Right lobe of liver (tissue), 4 donors: ENCODE results near the gene KDELR3.

Source experiments
- CTCF ChIP-seq, 4 donors: fragments of 200-600 bp in 3 of 4; fragments of 450-650 bp in 1 of 4; IDR thresholded peaks; one replicate each; pipeline versions ENCODE4 v1.5.1 to v1.8.0; 2016 to 2022; ENCODE audit warnings: antibody characterized with exemption in 4 of 4, mild to moderate bottlenecking in 2 of 4
- POLR2A ChIP-seq: fragments of 450-650 bp; IDR thresholded peaks from one replicate; pipeline ENCODE4 v1.6.1; 2017; ENCODE audit warnings: antibody characterized with exemption, mild to moderate bottlenecking
- donor health status: DM: no; HTN: no; CAD: no.
- donor health status: DM: no; HTN: no; CAD: no.
- donor health status: DM: no; HTN: yes; CAD: no.

DNA sequence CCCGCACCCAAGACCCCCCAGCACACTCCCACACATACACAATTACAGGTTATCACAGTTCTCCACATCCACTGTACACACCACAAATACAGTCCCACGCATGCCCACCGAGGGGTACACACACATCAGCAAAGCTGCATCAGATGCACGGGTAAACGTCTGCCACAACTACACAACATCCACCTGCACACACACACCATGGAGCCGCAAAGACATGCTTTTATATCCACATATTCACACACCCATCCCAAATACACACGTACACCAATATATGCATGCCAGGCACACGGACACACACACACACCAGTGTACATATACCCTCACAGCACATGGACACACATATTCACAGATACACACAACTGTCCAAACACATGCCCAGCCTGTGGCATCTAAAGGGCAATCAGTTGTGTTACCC is 7.5 kb upstream of the KDELR3 start:
- TF ChIP-seq CTCF (IDR thresholded peaks at IDR 0.05): no peak
- no peak for TF ChIP-seq POLR2A
